HG03108 (cell line): Measurements from ENCODE around the gene IAPP.
"Not testable (repeated sequence)": the region's sequence is repeated elsewhere in the genome, so short reads cannot be mapped to it uniquely, and the experiment has no call there.

Experiments used
- ATAC-seq: cut with Tn5 transposase; IDR thresholded peaks from one replicate; pipeline ENCODE4 v1.9.1; 2021; ENCODE audit warnings: moderate library complexity; ENCODE audit not compliant: unreplicated experiment

Gene IAPP

DNA sequence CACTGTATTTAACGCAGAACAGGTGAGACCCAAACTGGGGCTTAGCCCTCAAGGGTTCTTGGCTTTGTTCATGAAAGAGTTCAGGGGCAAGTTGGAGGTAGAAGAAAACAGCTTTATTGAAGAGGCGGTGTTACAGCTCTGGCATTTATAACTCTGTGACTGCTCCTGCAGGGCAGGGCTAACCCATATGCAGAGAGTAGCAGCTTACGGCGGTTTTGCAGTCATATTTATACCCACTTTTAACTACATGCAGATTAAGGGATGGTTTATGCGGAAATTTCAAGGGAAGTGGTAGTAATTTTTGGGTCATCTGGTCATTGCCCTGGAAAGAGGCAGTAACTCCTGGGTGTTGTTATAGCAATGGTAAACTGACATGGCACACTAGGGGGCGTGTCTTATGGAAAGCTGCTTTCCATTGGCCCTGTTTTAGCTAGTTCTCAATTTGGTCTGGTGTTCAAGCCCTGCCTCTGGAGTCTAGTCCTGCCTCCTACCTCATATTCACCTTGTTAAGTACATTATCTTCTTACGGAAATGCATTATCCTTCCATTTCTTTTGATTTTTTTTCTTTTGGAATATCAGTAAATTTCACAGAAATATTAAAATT lies 1.8 kb upstream of the IAPP start:
- no peak for ATAC-seq

DNA sequence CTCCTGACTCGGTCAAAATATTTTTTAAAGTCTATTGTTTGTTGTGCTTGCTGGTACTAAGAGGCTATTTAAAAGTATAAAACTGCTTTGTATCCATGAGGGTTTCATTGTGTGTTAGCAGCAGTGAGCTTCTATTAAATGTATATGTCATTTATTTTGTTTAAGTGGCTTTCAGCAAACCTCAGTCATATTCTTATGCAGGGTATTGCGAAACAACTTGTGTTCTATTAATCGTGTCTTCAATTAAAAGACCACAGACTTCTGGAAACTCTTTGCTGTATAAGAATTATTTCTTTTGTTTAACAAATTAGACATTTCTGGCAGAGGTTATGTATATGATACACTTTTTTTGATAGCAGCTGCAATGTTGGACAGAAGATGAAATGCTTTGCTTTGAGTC lies 6.5 kb downstream of the IAPP start:
- no peak for ATAC-seq

DNA sequence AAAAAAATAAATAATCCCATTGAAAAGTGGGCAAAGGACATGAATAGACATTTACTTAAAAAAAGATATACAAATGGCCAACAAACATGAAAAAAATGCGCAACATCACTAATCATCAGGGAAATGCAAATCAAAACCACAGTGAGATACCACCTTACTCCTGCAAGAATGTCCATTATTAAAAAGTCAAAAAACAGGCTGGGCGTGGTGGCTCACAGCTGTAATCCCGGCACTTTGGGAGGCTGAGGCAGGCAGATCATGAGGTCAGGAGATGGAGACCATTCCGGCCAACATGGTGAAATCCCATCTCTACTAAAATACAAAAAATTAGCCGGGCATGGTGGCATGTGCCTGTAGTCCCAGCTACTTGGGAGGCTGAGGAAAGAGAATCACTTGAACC lies 8.6 kb downstream of the IAPP start:
- not testable (repeated sequence) for ATAC-seq

DNA sequence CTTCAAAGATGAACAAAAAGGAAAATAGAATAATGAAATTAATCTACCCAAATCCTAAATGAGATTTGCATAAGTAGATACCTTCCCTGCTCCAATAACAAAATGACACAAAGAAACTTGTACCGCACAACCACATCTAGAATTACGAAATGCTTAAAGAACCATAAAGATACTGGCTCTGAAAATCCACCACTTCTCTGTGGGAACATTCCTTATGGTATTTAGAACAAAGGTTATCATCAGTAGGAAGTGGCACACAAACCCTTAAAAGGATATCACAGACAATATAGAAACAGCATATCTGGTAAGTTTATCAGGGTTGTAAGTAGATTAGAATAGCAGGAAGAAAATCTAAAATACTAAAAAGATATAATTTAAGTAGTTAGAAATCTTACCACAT lies 11.6 kb downstream of the IAPP start:
- no peak for ATAC-seq

DNA sequence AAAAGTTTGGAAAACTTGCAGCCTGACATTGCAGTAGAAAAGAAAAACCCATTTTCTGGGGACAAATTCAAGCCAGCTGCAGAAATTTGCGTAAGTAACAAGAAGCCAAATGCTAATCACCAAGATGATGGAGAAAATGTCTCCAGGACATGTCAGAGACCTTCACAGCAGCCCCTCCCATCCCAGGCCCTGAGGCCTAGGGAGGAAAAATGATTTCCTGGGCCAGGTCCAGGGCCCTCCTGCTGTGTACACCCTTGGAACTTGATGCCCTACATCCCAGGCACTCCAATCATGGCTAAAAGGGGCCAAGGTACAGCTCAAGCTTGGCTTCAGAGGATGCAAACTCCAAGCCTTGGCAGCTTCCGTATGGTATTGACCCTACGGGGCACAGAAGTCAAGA lies 14.5 kb downstream of the IAPP start:
- ATAC-seq: no peak

DNA sequence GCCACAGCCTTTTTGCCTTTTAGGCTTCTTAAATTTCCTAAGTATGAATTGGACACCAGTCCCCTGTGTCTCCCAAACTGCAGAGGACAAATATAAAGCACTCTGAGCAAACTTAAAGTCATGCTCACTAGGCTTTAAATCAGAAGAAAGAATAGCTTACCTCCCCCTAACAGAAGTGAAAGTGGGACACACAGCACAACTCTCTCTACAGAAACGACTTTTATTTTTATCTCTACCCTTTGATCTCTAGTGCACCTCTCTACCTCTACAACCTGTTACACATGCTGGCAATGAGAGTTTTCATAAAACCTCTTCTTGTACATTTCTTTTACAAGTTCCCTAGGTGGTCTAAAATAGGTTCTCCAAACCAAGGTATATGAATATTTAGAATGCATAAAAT lies 19.7 kb downstream of the IAPP start:
- no peak for ATAC-seq

DNA sequence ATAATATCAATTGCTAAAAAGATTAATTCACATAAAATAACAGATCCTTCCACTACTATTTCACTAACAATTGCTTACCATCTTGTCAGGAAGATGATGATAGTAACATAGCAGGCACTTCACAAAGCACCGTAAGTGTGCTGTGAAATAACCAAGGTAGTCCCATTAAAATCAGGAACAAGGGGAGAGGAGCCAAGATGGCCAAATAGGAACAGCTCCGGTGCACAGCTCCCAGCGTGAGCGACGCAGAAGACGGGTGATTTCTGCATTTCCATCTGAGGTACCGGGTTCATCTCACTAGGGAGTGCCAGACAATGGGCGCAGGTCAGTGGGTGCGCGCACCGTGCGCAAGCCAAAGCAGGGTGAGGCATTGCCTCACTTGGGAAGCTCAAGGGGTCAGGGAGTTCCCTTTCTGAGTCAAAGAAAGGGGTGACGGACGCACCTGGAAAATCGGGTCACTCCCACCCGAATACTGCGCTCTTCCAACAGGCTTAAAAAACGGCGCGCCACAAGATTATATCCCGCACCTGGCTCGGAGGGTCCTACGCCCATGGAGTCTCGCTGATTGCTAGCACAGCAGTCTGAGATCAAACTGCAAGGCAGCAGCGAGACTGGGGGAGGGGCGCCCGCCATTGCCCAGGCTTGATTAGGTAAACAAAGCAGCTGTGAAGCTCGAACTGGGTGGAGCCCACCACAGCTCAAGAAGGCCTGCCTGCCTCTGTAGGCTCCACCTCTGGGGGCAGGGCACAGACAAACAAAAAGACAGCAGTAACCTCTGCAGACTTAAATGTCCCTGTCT lies 22.3 kb downstream of the IAPP start:
- ATAC-seq: not testable (repeated sequence)

DNA sequence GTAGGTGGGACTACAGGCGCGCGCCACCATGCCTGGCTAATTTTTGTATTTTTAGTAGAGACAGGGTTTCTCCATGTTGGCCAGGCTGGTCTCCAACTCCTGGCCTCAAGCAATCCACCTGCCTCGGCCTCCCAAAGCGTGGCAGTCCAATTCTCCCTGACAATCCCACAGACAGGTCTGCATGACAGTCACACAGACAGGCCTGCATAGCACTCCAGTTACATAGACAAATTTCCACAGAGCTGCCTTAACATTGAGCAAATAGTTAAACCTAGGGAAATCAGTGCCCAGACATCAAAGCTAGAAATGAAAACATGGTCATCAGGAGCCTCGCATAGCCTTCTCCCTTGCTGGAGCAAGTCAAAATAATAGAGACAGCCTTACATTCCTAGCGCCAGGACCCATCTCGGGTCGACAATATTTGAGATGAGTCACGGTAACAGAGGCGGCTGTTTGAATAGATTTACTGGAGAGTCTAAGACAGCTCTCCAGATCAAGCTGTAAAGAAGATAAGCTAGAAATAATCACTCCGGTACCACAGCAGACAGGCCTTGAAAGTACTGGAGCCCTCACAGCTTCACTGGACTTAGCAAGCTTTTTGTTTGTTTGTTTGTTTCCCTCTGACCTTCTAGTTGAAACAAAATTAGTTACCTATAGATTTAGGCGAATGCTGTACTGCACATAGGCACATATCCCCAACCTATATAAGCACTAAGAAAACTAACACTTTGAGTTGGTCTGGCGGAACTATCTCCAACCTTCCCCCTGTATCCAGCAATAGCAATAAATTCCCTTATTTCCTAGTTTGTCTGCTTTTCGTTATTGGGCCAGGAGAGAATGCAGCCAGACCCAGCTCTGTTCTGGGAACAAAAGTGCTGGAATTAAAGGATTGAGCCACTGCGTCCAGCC lies 40.9 kb downstream of the IAPP start:
- no peak for ATAC-seq

DNA sequence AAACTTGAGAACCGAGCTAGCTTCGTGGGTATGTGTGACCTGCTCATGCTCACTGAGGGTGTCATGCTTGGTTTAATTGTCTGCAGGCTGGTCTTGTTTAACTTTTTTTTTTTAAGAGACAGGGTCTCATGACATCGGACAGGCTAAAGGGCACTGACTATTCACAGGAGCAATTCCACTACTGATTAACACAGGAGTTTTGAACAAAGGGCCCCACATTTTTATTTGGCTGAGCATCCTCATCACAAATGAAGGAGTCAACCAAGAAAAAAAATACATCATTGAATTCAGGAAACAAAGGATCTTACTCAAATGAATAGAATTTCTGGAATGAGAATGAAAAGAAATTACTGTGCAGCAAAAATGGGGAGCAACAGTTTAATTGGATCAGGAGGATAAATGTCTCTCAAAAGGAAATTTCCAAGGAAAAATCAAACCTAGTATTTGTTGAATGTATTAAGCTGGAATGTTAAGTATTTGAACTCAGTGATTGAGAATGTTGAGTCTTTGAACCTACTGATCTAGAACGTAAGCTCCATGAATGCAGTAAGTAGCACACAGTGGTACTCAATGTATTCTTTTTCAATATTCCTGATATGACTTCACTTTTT lies 43.9 kb downstream of the IAPP start:
- ATAC-seq: no peak

DNA sequence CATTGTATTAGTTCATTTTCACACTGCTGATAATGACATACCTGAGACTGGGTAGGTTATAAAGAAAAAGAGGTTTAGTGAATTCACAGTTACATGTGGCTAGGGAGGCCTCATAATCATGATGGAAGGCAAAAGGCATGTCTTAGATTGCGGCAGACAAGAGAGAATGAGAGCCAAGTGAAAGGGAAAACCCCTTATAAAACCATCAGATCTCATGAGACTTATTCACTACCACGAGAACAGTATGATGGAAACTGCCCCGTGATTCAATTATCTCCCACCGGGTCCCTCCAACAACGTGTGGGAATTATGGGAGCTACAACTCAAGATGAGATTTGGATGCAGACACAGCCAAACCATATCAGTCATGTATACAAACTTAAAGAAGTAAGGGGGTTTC lies 45.7 kb downstream of the IAPP start:
- ATAC-seq: not testable (repeated sequence)

DNA sequence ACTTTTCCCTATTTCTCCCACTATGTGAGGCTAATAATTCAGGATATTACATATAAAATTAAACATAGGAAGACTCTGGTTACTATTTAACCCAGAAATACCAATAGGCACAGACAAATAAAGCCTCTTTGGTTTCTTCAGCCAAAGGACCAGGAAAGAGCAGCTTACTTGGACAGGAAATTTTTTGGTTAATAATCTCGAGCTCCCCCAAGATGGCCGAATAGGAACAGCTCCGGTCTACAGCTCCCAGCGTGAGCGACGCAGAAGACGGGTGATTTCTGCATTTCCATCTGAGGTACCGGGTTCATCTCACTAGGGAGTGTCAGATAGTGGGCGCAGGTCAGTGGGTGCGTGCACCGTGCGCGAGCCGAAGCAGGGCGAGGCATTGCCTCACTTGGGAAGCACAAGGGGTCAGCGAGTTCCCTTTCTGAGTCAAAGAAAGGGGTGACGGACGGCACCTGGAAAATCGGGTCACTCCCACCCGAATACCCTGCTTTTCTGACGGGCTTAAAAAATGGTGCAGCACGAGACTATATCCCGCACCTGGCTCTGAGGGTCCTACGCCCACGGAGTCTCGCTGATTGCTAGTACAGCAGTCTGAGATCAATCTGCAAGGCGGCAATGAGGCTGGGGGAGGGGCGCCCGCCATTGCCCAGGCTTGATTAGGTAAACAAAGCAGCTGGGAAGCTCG lies 46.5 kb downstream of the IAPP start:
- ATAC-seq: not testable (repeated sequence)

DNA sequence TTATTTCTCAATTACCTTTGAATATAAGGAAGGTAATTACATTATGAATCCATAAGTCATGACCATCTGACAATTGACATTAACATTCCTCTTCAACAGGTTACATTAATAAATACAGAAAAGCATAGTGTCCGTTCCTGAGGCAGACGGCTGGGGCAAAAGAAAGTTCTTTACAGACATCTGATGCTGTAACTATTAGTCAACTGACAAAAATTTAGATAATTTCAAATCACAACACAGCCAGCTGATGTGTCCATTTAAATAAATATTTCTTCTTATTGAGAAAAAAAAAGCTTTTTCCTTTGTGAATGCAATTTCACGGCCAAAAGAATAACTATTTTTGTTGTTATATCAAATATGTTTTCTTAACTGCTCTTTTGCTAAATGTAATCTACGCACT lies 55.5 kb downstream of the IAPP start:
- no peak for ATAC-seq
